ENCODE data around the gene OPRPN. TPM values are rescaled to one million over a fixed set of nuclear protein-coding genes. Genes with fewer than 3 reads are reported as not detected.

OPRPN gene, protein sequence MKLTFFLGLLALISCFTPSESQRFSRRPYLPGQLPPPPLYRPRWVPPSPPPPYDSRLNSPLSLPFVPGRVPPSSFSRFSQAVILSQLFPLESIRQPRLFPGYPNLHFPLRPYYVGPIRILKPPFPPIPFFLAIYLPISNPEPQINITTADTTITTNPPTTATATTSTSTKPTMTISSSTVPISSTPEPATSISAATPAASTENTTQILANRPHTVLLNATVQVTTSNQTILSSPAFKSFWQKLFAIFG
- polyA plus RNA-seq (2011; rRNA removed): not detected in 2 replicates
- polyA minus RNA-seq (2011; rRNA and poly(A)+ RNA removed): not detected in 2 replicates

DNA sequence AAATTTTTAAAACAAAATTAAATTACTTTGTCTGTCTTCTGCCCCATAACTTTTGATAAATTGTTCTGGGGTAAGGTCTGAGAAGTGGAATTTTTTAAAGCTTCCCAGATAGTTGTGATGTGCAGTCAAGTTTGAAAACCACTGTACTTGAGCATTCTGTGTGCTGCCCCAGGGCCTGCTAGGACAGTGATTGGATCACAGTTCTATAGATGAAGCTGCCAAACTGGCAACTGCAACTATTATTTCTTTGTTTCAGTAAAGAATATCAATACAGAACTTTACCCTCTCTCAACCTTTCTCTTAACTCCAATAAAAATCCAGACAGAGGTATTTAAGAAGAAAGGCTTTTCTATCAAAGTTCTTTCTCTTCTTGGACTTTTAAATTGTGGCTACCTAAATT lies at the start of gene OPRPN:
TSS of gene OPRPN (plus strand) at position 361 of the 400 bp plus-strand sequence. CDS start 1,346 bp downstream, outside the sequence.
- POLR2A ChIA-PET: no interaction called here

DNA sequence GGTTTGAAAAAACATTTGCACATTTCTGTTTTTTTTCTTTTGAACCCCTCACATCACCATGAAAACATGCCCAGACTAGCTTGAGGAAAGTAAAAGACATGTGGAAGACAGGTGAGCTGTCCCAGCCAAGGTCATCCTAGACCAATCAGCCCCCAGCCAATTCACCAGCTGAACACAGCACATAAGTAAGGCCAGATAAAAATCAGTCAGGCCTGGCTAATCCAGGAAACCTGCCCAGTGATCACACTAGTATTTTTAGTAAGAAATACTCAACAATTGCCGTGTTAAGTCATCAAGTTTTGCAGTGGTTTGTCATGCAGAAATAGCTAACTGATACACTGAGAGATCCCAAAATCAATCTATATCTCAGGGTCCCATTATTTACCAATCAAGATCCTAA lies 41.6 kb upstream of the OPRPN start:
- DNase-seq (ENCODE audit: low read depth, low spot score): no peak
- H3K27me3 ChIP-seq (ENCODE audit: control insufficient read depth, insufficient read depth, low read length): no peaks in the 10 kb centered on the region
- ChIA-PET POLR2A (no interaction called here), CTCF (no interaction called here)
- H3K9me3 ChIP-seq (ENCODE audit: control insufficient read depth, insufficient read depth, low read length): no peaks in the 10 kb centered on the region
- TF ChIP-seq, protein P1, sequence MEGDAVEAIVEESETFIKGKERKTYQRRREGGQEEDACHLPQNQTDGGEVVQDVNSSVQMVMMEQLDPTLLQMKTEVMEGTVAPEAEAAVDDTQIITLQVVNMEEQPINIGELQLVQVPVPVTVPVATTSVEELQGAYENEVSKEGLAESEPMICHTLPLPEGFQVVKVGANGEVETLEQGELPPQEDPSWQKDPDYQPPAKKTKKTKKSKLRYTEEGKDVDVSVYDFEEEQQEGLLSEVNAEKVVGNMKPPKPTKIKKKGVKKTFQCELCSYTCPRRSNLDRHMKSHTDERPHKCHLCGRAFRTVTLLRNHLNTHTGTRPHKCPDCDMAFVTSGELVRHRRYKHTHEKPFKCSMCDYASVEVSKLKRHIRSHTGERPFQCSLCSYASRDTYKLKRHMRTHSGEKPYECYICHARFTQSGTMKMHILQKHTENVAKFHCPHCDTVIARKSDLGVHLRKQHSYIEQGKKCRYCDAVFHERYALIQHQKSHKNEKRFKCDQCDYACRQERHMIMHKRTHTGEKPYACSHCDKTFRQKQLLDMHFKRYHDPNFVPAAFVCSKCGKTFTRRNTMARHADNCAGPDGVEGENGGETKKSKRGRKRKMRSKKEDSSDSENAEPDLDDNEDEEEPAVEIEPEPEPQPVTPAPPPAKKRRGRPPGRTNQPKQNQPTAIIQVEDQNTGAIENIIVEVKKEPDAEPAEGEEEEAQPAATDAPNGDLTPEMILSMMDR (IDR thresholded peaks at IDR 0.05; ENCODE audit: low read depth, low read length): no peak
- no peak overlapping the region for H3K27ac ChIP-seq (ENCODE audit: low read depth, low read length)
- H3K4me3 ChIP-seq (ENCODE audit: low read depth, low read length): no peak overlapping the region

More for the DNA sequence above, at the start of gene OPRPN:
- DNase-seq (ENCODE audit: low read depth, low spot score): no peak
- CTCF ChIA-PET: no interaction called here
- TF ChIP-seq, protein P1 (IDR thresholded peaks at IDR 0.05; ENCODE audit: low read depth, low read length): no peak
- Histone ChIP-seq H3K27me3 (ENCODE audit: control insufficient read depth, insufficient read depth, low read length) (no peaks in the 10 kb centered on the region), H3K27ac (ENCODE audit: low read depth, low read length) (no peak within 1 kb of the TSS), H3K4me3 (ENCODE audit: low read depth, low read length) (no peak within 1 kb of the TSS), H3K9me3 (ENCODE audit: control insufficient read depth, insufficient read depth, low read length) (no peaks in the 10 kb centered on the region)

DNA sequence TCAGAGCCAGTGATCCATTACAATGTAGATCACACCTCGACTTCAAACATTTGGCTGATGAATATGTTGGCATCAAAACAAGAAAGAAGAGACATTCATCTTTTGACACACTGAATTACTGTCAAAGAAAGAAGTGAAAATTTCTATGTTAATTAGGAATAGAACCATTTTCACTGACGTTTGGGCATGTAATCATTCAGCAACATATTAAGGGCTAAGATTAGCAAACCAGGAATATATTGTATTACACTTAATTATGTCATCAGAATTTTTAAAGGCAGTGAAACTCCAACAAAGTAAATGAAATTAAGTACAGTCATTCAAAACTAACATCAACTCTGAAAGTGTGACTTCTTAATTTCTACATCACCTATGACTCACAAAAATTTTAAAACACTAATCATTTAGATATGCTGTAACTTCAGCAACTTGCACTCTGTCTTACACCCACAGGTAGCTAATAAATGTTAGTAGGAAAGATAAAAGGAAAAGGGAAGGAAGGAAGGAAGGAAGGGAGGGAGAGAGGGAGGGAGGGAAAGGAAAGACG lies 38.6 kb upstream of the OPRPN start:
- no peak overlapping the region for H3K27ac ChIP-seq (ENCODE audit: low read depth, low read length)
- no peak for DNase-seq (ENCODE audit: low read depth, low spot score)
- no peaks in the 10 kb centered on the region for H3K27me3 ChIP-seq (ENCODE audit: control insufficient read depth, insufficient read depth, low read length)
- TF ChIP-seq, protein P1 (IDR thresholded peaks at IDR 0.05; ENCODE audit: low read depth, low read length): no peak
- H3K4me3 ChIP-seq (ENCODE audit: low read depth, low read length): no peak overlapping the region
- CTCF ChIA-PET: no interaction called here
- POLR2A ChIA-PET: no interaction called here
- H3K9me3 ChIP-seq (ENCODE audit: control insufficient read depth, insufficient read depth, low read length): no peaks in the 10 kb centered on the region

DNA sequence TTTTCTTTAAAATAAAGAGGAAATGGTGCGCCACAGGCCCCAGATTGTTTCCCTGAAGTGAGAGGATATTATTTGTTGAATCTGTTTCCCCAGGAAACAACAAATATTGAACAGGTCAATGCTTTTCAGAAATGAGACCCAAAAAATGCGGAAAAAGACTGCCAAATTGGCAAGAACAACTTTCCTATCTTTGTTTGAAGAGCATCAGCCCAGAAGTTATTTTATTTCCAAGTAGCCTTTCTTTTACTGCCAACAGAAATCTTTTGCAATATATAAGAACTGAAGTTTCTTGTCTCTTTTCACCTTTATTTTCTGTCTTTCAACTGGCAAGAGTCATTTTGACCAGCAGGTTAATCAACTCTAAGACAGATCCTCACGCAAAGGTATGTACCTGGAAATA lies 37.3 kb upstream of the OPRPN start, which contains the start of gene SMR3A:
TSS of gene SMR3A (plus strand) at position 301 of the 400 bp plus-strand sequence. CDS start 1,356 bp downstream, outside the sequence.
- ChIA-PET CTCF (interaction anchor here (0.6 kb wide), 1 partner anchor 161 kb away, joined by 3 read pairs; no protein-coding TSS in a partner anchor), POLR2A (no interaction called here)
- no peak for DNase-seq (ENCODE audit: low read depth, low spot score)
- Histone ChIP-seq H3K4me3 (ENCODE audit: low read depth, low read length) (no peak within 1 kb of the TSS), H3K27me3 (ENCODE audit: control insufficient read depth, insufficient read depth, low read length) (no peaks in the 10 kb centered on the region), H3K9me3 (ENCODE audit: control insufficient read depth, insufficient read depth, low read length) (no peaks in the 10 kb centered on the region), H3K27ac (ENCODE audit: low read depth, low read length) (no peak within 1 kb of the TSS)
- TF ChIP-seq, protein P1 (IDR thresholded peaks at IDR 0.05; ENCODE audit: low read depth, low read length): no peak

GRCh38 chr4:70364002-70364401 lies 33.7 kb upstream of the OPRPN start:
- no peak for DNase-seq (ENCODE audit: low read depth, low spot score)
- CTCF ChIA-PET: no interaction called here
- POLR2A ChIA-PET: no interaction called here
- Histone ChIP-seq H3K27me3 (ENCODE audit: control insufficient read depth, insufficient read depth, low read length) (no peaks in the 10 kb centered on the region), H3K27ac (ENCODE audit: low read depth, low read length) (no peak overlapping the region), H3K4me3 (ENCODE audit: low read depth, low read length) (no peak overlapping the region), H3K9me3 (ENCODE audit: control insufficient read depth, insufficient read depth, low read length) (no peaks in the 10 kb centered on the region)
- TF ChIP-seq, protein P1 (IDR thresholded peaks at IDR 0.05; ENCODE audit: low read depth, low read length): no peak
